OCI-LY7 (cell line): Measurements from ENCODE around the gene CHST7.

Source experiments
- CTCF ChIP-seq: fragments of 200-600 bp; sonication (generic); conservative IDR thresholded peaks from 2 replicates; pipeline ENCODE4 v1.5.1; 2014; ENCODE audit warnings: mild to moderate bottlenecking, antibody characterized with exemption, low read length, moderate library complexity, mixed read lengths
- EZH2phosphoT487 ChIP-seq: fragments of 200-600 bp; sonication (generic); IDR thresholded peaks from 2 replicates; pipeline ENCODE4 v1.6.1; 2018; ENCODE audit warnings: low read depth, borderline replicate concordance, mild to moderate bottlenecking, mixed run types, antibody characterized with exemption, low read length, moderate library complexity, mixed read lengths

GRCh38 chrX:46561824-46562657 is 11.5 kb upstream of the CHST7 start:
- no peak for TF ChIP-seq CTCF
- no peak for TF ChIP-seq EZH2phosphoT487
